SK-N-SH treated with all-trans-retinoic acid at 6 μM for 48 hours (cell line): Measurements from ENCODE around the gene MSANTD7.

Experiments
- ARNTL ChIP-seq: fragments of 450-650 bp; formaldehyde crosslinking; IDR thresholded peaks from 2 replicates; pipeline ENCODE4 v1.5.0; 2020; ENCODE audit warnings: low read depth, mild to moderate bottlenecking, moderate library complexity, borderline replicate concordance
- CSDC2 ChIP-seq: fragments of 250-450 bp; sonication (Bioruptor Pico); IDR thresholded peaks from 2 replicates; pipeline ENCODE4 v1.5.0; 2020; ENCODE audit warnings: mild to moderate bottlenecking, moderate library complexity
- RARB ChIP-seq: fragments of 250-450 bp; sonication (Bioruptor Pico); IDR thresholded peaks from 2 replicates; pipeline ENCODE4 v1.8.0; 2021; ENCODE audit warnings: mild to moderate bottlenecking, moderate library complexity
- SNAI2 ChIP-seq: fragments of 250-450 bp; sonication (Bioruptor Pico); IDR thresholded peaks from 2 replicates; pipeline ENCODE4 v1.5.0; 2020; ENCODE audit warnings: mild to moderate bottlenecking, moderate library complexity
- TOX ChIP-seq: fragments of 250-450 bp; sonication (Bioruptor Pico); IDR thresholded peaks from 2 replicates; pipeline ENCODE4 v1.8.0; 2021; ENCODE audit warnings: mild to moderate bottlenecking, moderate library complexity, borderline replicate concordance
- ZC3H10 ChIP-seq: fragments of 250-450 bp; sonication (Bioruptor Pico); IDR thresholded peaks from 2 replicates; pipeline ENCODE4 v1.5.1; 2021; ENCODE audit warnings: mild to moderate bottlenecking, moderate library complexity
- ZFP30 ChIP-seq: fragments of 450-650 bp; formaldehyde crosslinking; IDR thresholded peaks from 2 replicates; pipeline ENCODE4 v1.5.0; 2022; ENCODE audit warnings: mild to moderate bottlenecking, moderate library complexity
- ZNF70 ChIP-seq: fragments of 450-650 bp; formaldehyde crosslinking; IDR thresholded peaks from 2 replicates; pipeline ENCODE4 v1.5.0; 2020; ENCODE audit warnings: mild to moderate bottlenecking, moderate library complexity
- ZNF8 ChIP-seq: fragments of 450-650 bp; formaldehyde crosslinking; IDR thresholded peaks from 2 replicates; pipeline ENCODE4 v1.5.0; 2020; ENCODE audit warnings: mild to moderate bottlenecking, moderate library complexity
- TF ChIP-seq, protein P1 (sequence below): fragments of 250-450 bp; sonication (Bioruptor Pico); IDR thresholded peaks from 2 replicates; pipeline ENCODE4 v1.8.0; 2020; ENCODE audit warnings: mild to moderate bottlenecking, moderate library complexity, borderline replicate concordance

GRCh38 chr10:14859775-14860174 is 21.7 kb downstream of the MSANTD7 start:
- TF ChIP-seq CSDC2 (CRISPR knock-in tag): no peak
- no peak for TF ChIP-seq ZFP30 (CRISPR knock-in tag)
- TF ChIP-seq, protein P1, sequence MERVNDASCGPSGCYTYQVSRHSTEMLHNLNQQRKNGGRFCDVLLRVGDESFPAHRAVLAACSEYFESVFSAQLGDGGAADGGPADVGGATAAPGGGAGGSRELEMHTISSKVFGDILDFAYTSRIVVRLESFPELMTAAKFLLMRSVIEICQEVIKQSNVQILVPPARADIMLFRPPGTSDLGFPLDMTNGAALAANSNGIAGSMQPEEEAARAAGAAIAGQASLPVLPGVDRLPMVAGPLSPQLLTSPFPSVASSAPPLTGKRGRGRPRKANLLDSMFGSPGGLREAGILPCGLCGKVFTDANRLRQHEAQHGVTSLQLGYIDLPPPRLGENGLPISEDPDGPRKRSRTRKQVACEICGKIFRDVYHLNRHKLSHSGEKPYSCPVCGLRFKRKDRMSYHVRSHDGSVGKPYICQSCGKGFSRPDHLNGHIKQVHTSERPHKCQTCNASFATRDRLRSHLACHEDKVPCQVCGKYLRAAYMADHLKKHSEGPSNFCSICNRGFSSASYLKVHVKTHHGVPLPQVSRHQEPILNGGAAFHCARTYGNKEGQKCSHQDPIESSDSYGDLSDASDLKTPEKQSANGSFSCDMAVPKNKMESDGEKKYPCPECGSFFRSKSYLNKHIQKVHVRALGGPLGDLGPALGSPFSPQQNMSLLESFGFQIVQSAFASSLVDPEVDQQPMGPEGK: no peak
- TF ChIP-seq TOX (CRISPR knock-in tag): no peak
- no peak for TF ChIP-seq SNAI2 (CRISPR knock-in tag)
- no peak for TF ChIP-seq ZC3H10 (CRISPR knock-in tag)
- no peak for TF ChIP-seq ARNTL (CRISPR knock-in tag)
- TF ChIP-seq ZNF70 (CRISPR knock-in tag): no peak
- no peak for TF ChIP-seq RARB (CRISPR knock-in tag)
- no peak for TF ChIP-seq ZNF8 (CRISPR knock-in tag)
